ENCODE data around the gene MDN1. TPM values are rescaled to one million over a fixed set of nuclear protein-coding genes. Genes with fewer than 3 reads are reported as not detected.

The MDN1 gene
- total RNA-seq, 1 experiment from 2014 or later: 117 TPM

GRCh38 chr6:89682991-89683390 lies 136.6 kb downstream of the MDN1 start:
- Mint-ChIP-seq H3K4me1 (peaks cover 28 to 30% of the 10 kb centered on the region in 2 experiments), H3K4me3 (no peak overlapping the region), H3K27me3 (ENCODE audit: low read depth) (no peaks in the 10 kb centered on the region), H3K36me3 (ENCODE audit: insufficient read depth in 1 of 3, low read depth in 3 of 3) (peaks cover 75 to 93% (median 80%) of the 10 kb centered on the region in 3 experiments), H3K9me3 (no peaks in the 10 kb centered on the region), H3K27ac (peak overlapping the region in 1 of 3 experiments; percentile 44; a peak in 2 of 7 replicates)
- no peak overlapping the region for H3K9ac ChIP-seq (ENCODE audit: extremely low read depth, insufficient read length, low read length)
- no peak overlapping the region for H3K4me2 ChIP-seq (ENCODE audit: insufficient read depth, insufficient read length, low read length)
- no peak overlapping the region for H4K5ac ChIP-seq (ENCODE audit: insufficient read length, low read depth, low read length)
- no peak overlapping the region for H2BK120ac ChIP-seq (ENCODE audit: low read depth, low read length, poor library complexity, severe bottlenecking)
- no peak overlapping the region for H3K4ac ChIP-seq (ENCODE audit: low read depth, low read length)
- H2BK5ac ChIP-seq (ENCODE audit: insufficient read length, low read length): no peak overlapping the region
- H4K8ac ChIP-seq (replicated peaks; ENCODE audit: insufficient read length, low read depth, low read length): no peak overlapping the region
- WGBS (ENCODE audit: extremely low coverage, insufficient read length, low lambda C conversion rate): no CpG with 5 or more reads among the region's 1 CpG
- no peak overlapping the region for H2AFZ ChIP-seq (ENCODE audit: low read length)
- no peaks in the 10 kb centered on the region for H3K79me2 ChIP-seq (ENCODE audit: insufficient read depth, low read length)
- H2AK5ac ChIP-seq (ENCODE audit: insufficient read length, low read length): no peak overlapping the region
- no peaks in the 10 kb centered on the region for H3K23me2 ChIP-seq (ENCODE audit: insufficient read length, low read depth, low read length, poor library complexity, severe bottlenecking)
- no peak overlapping the region for H3K56ac ChIP-seq (ENCODE audit: insufficient read length, low read depth, low read length)
- no peaks in the 10 kb centered on the region for H3K9me3 ChIP-seq (ENCODE audit: control insufficient read depth, low read depth, low read length)
- no peak overlapping the region for H4K91ac ChIP-seq (ENCODE audit: insufficient read length, low read depth, low read length)
- H3K14ac ChIP-seq (ENCODE audit: insufficient read depth, low read length): no peak overlapping the region
- peaks cover 13% of the 10 kb centered on the region for H3K4me1 ChIP-seq (ENCODE audit: insufficient read depth, low read length)
- H3T11ph ChIP-seq (ENCODE audit: low read length): no peak overlapping the region
- no peaks in the 10 kb centered on the region for H3K79me1 ChIP-seq (ENCODE audit: insufficient read depth, low read depth, low read length, poor library complexity, severe bottlenecking)
- H2BK15ac ChIP-seq (ENCODE audit: low read depth, low read length): no peak overlapping the region
- no peak overlapping the region for H2BK12ac ChIP-seq (ENCODE audit: insufficient read length, low read depth, low read length)
- H3K18ac ChIP-seq (ENCODE audit: insufficient read length, low read depth, low read length): no peak overlapping the region
- no peak overlapping the region for H3K23ac ChIP-seq (ENCODE audit: insufficient read length, low read depth, low read length)
- H3K27ac ChIP-seq (ENCODE audit: insufficient read length, low read depth, low read length): no peak overlapping the region
- no peaks in the 10 kb centered on the region for H3K27me3 ChIP-seq (ENCODE audit: insufficient read depth, low read length)
- TF ChIP-seq, protein P1, sequence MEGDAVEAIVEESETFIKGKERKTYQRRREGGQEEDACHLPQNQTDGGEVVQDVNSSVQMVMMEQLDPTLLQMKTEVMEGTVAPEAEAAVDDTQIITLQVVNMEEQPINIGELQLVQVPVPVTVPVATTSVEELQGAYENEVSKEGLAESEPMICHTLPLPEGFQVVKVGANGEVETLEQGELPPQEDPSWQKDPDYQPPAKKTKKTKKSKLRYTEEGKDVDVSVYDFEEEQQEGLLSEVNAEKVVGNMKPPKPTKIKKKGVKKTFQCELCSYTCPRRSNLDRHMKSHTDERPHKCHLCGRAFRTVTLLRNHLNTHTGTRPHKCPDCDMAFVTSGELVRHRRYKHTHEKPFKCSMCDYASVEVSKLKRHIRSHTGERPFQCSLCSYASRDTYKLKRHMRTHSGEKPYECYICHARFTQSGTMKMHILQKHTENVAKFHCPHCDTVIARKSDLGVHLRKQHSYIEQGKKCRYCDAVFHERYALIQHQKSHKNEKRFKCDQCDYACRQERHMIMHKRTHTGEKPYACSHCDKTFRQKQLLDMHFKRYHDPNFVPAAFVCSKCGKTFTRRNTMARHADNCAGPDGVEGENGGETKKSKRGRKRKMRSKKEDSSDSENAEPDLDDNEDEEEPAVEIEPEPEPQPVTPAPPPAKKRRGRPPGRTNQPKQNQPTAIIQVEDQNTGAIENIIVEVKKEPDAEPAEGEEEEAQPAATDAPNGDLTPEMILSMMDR (conservative IDR thresholded peaks at IDR 0.05): no peak
- no peaks in the 10 kb centered on the region for H4K20me1 ChIP-seq (ENCODE audit: control insufficient read depth, insufficient read depth, insufficient read length)
- no peak for DNase-seq
- H2BK20ac ChIP-seq (ENCODE audit: low read depth, low read length, poor library complexity, severe bottlenecking): no peak overlapping the region
